ENCODE data around the gene SNAPC4.

SNAPC4 gene, protein sequence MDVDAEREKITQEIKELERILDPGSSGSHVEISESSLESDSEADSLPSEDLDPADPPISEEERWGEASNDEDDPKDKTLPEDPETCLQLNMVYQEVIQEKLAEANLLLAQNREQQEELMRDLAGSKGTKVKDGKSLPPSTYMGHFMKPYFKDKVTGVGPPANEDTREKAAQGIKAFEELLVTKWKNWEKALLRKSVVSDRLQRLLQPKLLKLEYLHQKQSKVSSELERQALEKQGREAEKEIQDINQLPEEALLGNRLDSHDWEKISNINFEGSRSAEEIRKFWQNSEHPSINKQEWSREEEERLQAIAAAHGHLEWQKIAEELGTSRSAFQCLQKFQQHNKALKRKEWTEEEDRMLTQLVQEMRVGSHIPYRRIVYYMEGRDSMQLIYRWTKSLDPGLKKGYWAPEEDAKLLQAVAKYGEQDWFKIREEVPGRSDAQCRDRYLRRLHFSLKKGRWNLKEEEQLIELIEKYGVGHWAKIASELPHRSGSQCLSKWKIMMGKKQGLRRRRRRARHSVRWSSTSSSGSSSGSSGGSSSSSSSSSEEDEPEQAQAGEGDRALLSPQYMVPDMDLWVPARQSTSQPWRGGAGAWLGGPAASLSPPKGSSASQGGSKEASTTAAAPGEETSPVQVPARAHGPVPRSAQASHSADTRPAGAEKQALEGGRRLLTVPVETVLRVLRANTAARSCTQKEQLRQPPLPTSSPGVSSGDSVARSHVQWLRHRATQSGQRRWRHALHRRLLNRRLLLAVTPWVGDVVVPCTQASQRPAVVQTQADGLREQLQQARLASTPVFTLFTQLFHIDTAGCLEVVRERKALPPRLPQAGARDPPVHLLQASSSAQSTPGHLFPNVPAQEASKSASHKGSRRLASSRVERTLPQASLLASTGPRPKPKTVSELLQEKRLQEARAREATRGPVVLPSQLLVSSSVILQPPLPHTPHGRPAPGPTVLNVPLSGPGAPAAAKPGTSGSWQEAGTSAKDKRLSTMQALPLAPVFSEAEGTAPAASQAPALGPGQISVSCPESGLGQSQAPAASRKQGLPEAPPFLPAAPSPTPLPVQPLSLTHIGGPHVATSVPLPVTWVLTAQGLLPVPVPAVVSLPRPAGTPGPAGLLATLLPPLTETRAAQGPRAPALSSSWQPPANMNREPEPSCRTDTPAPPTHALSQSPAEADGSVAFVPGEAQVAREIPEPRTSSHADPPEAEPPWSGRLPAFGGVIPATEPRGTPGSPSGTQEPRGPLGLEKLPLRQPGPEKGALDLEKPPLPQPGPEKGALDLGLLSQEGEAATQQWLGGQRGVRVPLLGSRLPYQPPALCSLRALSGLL (N-terminal part only)

GRCh38 chr9:136400038-136400834, at the start of gene SNAPC4:
SNAPC4 (minus strand) TSS chr9:136400170; CDS start chr9:136398428, 1,742 bp downstream.
- peak; percentile 72 for DNase-seq (ENCODE audit: low read depth, low spot score)

GRCh38 chr9:136448655-136449054, 48.7 kb upstream of the SNAPC4 start:
- no peak for DNase-seq (ENCODE audit: low read depth, low spot score)

GRCh38 chr9:136447173-136447778, 47.3 kb upstream of the SNAPC4 start:
- no peak for DNase-seq (ENCODE audit: low read depth, low spot score)

- no peak for DNase-seq (ENCODE audit: low read depth, low spot score)
Measured at GRCh38 chr9:136445799-136446198, 45.8 kb upstream of the SNAPC4 start.

DNA sequence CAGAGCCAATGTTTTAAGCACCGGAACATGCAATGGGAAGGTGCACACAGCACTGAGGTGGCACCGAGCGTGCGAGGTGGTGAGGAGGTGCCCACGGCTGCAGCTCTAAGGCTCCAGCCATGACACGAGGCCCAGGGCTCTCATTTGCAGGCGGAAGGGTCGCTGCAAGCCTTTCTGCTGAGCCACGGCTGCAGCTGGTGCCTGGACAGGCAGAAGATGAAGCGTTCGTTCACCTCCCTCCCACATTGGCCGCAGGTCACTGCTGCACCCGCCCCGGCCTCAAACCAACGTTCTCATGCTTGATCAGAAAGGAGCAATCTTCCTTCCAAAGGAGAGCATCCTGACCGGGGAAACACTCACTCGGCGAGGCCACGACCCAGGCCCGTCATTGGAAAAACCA, 44.1 kb upstream of the SNAPC4 start:
- DNase-seq (ENCODE audit: low read depth, low spot score), result no peak

- DNase-seq (ENCODE audit: low read depth, low spot score), result no peak
Measured at GRCh38 chr9:136443687-136444086, 43.7 kb upstream of the SNAPC4 start.

GRCh38 chr9:136443087-136443486, 43.1 kb upstream of the SNAPC4 start:
- no peak for DNase-seq (ENCODE audit: low read depth, low spot score)

GRCh38 chr9:136442265-136442664, 42.3 kb upstream of the SNAPC4 start:
- no peak for DNase-seq (ENCODE audit: low read depth, low spot score)

GRCh38 chr9:136441681-136442245, 41.8 kb upstream of the SNAPC4 start:
- DNase-seq (ENCODE audit: low read depth, low spot score), result no peak

DNA sequence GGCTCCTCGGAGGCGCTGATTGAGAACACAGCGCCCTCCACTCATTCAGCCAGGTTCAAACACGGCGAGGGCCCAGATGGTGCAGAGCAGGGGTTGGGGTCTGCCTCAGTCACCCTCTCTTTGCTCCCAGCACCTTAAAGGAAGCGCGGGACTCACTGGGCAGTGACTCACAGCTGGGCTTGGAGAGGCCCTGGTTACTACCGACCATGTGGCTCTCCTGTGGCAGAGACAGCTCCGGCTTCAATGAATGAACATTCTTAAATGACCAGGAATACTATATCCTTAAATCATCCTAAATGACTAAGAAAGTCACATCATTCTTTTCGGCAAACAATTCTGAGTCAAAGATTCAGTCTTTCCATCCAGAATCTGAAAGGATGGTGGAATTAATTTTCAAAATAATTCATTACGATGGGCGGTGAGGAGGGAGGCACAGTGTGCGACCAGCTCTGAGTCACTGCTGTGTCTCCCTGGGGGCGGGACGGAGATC, 41.3 kb upstream of the SNAPC4 start:
- no peak for DNase-seq (ENCODE audit: low read depth, low spot score)

- DNase-seq (ENCODE audit: low read depth, low spot score), result peak; percentile 68
Measured at GRCh38 chr9:136439481-136440408, 39.8 kb upstream of the SNAPC4 start, which contains the start of gene INPP5E. INPP5E (minus strand) TSS chr9:136439845; CDS start chr9:136439419, 426 bp downstream.

DNA sequence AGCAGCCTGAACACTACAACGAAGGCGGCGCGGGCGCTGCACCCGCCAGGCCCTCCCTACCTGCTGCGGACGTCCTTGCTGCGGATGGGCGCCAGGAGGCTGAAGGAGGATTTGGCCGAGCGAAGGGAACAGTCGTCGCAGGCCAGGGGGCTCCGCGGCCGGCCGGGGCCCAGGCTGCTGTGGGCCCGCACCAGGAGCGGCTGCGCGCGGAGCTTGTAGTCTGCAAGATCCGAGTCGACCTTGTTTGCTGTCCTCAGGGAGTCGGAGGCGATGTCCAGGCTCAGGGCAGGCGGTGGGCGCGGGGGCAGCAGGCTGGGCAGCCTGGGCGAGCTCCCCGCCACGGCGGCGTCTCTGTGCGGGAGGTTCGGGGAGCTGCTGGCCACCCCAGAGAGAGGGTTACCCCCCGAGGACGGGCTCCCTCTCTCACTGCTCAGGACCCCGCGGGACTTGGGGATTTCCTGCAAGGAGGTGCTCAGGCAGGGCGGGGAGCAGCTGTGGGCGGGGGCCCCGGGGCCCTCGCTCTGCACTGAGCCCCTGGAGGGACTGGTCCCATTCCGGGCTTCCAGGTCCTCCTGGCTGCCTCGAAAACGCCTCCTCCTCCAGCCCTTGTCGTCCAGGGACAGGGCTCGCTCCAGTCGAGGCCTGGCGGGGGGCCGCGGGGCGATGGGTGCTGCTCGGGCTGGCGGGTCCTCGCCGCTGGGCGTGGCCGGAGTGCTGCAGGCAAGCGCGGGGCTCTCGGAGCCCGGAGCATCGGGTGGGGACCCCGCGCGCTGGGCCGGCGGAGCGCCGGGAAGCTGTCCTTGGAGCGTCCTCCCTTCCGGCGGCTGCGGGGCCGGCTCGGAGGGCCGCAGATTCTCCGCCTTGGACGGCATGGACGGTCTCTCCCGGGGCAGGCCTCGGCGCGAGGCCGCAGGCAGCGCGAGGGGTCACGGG, 38.8 kb upstream of the SNAPC4 start:
- DNase-seq (ENCODE audit: low read depth, low spot score), result peak; percentile 9

DNA sequence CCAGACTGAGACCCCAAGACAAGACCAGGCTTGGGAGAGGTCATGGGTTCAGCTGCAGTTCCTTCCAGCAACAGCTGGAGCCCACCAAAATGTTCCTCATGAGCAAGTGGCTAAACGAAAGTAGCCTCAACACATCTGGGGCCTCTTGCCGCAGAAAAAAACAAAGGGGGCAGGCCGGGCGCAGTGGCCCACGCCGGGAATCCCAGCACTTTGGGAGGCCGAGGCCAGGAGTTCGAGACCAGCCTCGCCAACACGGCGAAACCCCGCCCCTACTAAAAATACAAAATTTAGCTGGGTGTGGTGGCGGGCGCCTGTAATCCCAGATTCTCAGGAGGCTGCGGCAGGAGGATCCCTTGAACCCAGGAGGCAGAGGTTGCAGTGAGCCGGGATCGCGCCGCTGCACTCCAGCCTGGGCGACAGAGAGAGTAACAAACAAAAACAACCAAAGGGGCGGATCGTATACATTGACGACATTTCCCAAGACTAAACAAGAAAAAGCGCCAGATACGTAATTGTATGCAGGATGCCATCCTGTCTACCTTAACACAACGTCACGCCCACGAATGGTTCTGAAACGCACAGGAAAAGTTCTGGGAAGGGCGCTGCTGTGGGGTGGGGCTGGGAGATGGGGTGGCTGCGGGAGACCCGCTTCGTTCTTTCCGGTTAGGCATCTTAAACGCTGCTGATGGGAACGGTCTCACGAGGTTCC, 38.0 kb upstream of the SNAPC4 start:
- no peak for DNase-seq (ENCODE audit: low read depth, low spot score)

- no peak for DNase-seq (ENCODE audit: low read depth, low spot score)
Measured at GRCh38 chr9:136437430-136437829, 37.5 kb upstream of the SNAPC4 start.

GRCh38 chr9:136436055-136436634, 36.2 kb upstream of the SNAPC4 start:
- no peak for DNase-seq (ENCODE audit: low read depth, low spot score)

GRCh38 chr9:136434580-136435169, 34.7 kb upstream of the SNAPC4 start:
- no peak for DNase-seq (ENCODE audit: low read depth, low spot score)
